GDM1 (cell line): ENCODE measurements around the gene PSMB1.

ENCODE experiments used
- DNase-seq: peaks from one replicate; lab custom pipeline; 2025; lab: John Stamatoyannopoulos, UW

PSMB1 gene

DNA sequence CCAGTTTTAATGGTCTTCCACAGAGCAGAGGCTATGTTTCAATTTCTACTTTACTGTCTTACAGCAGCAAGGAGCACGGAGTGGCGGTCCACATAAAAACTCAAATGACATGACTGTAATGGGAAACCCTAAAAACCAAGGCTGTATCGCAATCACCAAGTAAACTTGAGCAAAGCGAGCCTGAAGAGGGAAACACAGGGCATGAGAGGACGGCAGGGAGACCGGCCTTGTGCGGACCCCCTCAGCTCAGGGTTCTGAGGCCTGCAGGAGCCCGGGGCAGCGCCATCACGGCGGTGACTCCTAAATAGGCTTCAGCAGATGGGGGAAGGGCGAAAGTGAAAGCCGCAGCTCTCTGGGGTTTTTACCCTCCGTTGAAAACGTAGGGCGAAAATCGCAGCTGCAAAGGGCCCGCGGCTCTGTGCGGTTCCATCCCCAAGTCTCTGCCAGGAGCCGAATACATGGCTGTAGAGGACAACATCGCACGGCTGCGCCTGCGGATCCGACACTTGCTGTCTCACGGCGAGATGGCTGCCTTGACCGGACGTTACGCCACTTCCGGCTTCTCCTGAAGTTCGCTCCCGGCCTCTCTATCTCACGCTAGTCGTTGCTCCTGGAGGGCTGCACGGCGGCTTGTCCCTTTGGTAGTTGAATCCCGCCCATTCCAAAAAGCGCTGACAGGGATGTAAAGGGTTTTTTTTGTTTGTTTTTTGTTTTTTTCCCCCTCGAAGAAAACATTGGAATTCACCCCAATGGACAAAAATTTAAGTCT lies at the start of gene PSMB1:
TSS of gene PSMB1 (minus strand) at position 543 of the 769 bp plus-strand sequence. CDS start at position 478, 65 bp downstream.
- peak; percentile 73 for DNase-seq

DNA sequence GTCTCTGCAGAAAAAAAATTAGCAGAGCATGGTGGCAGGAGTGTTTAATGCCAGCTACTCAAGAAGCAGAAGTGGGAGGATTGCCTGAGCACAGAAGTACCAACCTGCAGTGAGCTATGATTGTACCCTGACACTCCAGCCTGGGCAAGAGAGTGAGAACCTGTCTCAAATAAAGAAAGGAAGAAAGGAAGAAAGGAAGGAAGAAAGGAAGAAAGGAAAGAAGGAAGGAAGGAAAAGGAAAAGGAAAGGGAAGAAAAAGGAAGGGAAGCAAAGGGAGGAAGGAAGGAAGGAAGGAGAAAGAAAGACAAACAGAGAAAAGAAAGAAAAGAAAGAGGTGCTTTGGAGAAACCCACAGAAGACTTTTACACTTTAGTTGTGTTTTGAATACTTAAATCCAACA lies 44.2 kb upstream of the PSMB1 start:
- no peak for DNase-seq

DNA sequence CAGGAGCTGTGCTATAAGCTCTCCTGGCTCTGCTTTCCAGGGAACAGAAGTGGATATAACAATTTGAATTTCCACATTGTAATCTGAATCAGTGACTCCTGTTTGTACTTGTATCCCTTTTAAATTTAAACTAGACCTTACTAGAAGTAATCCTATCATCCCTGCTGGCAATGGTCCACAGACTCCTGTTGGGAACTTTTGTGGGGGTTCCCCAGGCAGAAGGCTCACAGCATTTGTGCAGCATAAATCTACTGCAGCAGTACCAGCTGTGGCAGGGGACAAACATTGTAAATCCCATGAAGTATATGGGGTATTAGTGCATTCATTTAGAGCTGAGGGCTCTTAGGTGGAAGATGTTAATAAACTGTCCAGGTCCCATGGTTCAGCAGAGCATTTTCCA lies 43.3 kb upstream of the PSMB1 start:
- DNase-seq, result no peak

DNA sequence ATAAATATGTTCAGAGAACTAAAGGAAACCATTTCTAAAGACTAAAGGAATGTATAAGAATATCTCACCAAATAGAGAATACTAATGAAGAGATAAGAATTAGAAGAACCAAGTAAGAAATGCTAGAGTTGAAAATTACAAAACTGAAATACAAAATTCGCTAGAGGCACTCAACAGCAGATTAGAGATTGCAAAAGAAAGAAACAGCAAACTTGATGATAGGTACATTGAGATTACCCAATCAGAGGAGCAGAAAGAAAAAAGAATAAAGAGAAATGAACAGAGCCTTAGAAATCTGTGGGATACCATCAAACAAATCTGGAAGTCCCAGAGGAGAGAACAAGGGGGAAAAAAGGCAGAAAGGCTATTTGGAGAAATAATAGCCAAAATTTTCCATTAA lies 37.6 kb upstream of the PSMB1 start:
- no peak for DNase-seq

DNA sequence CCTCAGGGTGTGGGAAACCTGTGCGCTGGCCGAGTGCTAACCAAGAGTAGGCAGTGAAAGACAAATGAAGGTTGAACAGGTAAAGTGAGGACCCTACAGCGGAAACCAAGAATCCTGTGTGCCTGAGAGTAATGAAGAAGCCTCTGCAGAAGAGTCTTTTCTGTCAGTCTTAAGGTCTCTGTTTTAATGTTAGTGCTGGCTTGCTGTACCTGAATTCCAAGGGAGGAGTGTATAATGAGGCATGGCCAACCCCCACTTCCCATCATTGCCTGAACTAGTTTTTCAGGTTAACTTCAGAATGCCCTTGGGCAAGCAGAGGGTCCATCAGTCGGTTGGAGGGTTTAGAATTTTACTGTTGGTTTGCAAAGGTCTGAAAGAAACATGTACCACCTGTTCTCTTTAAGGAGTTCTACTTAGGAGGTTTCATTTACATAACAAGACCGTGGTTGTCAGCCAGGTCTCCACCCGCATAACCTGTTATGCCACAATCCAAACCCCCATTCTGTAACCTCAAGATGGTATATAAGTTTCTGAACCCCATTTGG lies 31.9 kb upstream of the PSMB1 start:
- DNase-seq, result no peak

DNA sequence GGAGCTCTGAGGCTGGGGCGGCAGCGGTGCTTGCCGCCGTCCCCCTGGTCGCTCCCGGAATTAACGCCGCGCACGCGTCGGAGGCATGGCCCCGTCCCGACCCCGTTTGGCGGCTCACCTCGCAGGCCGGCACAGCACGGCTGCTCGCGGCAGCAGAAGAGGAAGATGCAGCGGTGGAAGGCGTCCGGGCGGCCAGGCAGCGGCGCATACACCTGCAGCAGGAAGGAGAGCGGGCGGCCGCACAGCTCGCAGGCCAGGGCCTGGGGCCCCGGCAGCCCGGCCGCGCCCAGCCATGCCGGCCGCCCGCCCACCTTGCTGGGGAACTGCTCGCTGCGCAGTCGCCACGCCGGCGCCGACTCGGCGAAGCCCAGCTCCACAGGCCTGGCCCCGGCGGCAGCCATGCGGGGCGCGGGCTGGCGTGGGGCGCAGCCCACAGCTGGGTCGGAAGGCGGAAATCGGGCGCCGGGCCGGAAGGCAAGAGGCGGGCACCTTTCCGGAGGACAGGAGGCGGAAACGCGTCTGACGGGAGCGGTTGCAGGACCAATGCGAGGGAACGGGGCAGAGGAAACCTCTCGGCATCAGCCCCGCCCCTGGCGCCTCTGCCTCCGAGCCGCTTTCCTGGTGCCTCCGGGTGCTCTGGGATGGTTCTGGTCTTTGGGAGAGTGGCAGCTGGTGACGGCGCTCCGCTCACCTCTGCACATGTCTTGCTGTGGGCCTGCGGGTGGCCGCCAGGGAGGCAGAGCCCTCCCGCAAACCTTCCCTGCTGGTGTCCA lies 31.3 kb upstream of the PSMB1 start, which contains the start of gene PDCD2:
TSS of gene PDCD2 (minus strand) at position 457 of the 773 bp plus-strand sequence. CDS start at position 401, 56 bp downstream.
- DNase-seq, result peak; percentile 91

DNA sequence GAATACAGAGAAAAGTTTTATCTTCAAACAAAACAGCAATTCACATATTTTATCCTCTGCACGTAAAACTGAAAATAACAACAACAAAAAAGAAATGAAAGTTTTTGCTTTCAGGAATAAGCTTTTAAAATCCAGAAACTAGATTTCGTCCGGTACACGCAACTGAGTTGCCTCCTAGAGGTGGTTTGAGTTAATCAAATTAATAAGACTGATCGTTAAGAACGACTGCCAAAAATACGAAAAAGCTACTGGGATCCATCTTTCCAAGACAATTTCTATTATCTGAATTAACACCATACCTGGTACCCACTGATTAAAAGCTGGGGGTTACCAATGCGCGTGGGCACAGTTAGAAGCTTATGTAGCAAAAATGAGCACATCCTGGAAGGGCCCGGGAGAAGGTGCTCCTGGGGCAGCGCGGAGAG lies 30.7 kb upstream of the PSMB1 start:
- no peak for DNase-seq

DNA sequence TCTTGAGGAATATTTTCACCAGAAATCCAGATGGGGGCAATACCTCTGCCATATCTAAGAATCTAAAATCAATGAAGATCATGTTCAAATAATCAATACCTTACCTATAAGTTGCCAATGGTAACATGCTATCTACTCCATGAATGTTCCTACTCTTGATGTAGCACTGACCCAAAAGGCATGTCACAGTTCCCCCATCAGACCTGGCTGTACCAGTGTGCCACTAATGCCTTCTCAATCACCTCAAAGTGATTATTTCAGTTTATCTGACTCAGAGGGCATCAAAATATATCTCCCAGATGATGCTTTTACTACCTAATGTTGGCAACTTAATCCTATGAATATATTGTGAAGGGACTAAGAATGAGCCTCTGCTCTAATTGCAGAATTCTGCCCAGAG lies 25.8 kb upstream of the PSMB1 start:
- no peak for DNase-seq

DNA sequence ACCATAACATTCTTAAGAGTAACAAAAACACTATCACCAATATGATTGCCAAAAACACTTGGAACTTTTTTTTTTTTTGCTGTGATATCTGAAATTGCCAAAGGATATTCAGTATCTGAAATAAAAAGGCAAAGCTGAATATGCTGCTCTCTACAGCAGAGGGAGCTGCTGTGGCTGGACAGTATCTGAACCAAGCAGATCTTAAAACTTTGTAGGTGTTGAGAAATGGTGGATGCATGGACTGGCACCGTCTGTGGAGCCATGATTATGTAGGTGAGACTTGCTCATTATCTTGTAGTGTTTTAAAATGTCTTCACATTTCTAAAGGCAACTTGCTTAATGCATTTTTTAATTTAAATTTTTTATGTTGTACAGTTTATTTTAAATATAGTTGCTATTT lies 22.1 kb upstream of the PSMB1 start:
- no peak for DNase-seq

DNA sequence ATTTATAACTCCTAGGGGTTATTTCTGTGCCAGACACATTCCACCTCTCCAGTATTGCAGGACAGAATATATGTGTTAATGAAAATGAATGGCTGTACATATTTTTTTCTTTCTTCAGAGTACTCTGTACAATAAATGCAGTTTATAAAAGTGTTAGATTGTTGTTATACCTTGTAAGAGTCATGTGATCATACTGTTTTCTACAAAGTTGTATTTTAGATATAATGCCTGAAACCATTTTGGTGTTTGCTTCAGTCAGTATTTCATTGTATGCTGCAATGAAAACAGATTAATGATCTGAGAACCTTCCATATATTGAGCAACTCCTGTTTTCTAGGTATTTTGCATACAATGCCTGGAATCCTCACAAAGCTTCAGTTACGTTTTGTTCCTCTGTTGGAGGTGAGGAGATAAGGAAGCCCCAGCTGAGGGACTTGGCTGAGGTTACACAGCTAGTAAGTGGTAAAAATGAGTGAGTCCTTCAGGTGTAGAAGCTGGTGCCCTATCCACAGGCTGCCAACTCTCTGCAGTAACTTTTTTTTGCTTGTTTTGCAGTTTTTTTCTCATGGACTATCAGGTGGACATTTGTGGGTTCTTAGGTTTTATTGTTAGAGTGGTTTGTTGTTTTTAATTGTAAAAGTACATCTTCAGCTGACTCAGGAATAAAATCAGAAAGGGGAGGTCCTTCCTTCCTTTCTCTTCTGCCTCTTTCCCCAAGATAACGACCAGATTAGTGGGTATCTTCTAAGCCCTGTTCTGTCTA lies 19.8 kb upstream of the PSMB1 start:
- DNase-seq, result no peak

DNA sequence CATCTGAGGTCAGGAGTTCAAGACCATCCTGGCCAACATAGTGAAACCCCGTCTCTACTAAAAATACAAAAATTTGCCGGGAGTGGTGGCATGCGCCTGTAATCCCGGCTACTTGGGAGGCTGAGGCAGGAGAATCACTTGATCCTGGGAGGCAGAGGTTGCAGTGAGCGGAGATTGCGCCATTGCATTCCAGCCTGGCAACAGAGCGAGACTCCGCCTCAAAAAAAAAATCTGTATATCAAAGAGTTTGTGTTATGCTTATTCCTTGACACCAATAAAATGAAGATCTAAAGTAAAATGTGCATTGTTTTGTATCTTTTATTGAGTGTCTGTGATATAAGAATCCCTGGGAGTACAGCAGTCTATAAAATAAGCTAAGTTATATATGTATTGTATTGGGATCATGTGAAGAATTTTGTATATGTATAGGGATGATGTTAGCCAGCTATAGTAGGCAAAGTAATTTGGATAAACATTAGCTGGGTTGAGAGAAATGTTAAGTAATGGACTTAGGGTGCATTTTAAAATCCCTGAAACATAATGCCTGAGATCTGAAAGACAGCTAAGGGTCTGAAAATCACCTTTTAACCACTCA lies 11.9 kb upstream of the PSMB1 start:
- DNase-seq, result no peak

DNA sequence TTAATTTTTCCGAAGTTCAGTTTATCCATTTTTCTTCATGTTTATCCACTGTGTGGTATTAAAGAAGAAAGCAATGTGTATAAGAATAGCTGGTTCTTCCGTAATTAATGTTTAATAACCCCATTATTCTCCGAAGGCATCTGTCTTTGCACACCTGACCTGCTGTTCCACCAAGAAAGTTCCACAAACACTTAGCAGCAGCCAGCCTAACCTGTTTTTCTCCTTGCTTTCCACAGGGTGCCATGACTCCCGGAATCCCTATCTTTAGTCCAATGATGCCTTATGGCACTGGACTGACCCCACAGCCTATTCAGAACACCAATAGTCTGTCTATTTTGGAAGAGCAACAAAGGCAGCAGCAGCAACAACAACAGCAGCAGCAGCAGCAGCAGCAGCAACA lies 8.4 kb upstream of the PSMB1 start:
- no peak for DNase-seq

DNA sequence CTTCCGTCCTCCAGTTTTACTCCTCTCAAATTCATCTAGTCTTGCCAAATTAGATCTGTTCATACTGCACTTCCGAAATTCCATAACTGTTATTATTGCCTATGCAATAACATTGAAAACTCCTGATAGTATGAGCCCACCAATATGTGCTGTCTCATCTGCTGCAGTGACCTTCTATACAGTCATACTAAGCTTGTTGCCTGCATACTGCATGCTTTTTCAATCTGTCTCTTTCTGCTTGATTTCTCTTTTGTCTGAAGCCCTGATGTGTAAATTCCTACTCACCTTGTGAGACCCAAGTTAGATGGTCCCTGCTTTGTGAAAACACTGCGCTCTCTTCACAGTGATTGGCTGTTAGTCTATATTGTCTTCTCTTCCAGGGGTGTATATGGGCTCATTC lies 2.2 kb upstream of the PSMB1 start:
- DNase-seq, result no peak

DNA sequence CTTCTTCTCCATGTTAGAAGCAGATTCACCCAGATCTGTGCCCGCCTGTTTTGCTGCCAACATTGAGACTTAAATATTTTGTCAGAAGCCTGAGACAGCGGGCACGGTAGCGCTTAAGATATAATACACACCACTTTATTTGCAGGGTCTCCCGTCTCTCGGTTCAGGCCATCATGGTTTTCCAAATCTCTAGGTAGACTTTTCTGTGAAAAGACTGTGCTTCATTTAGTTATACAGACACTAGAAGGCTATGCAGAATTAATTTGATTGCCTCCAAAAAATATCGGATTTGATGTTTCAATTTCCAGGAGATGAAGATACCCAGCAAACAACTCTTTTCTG lies 1.7 kb upstream of the PSMB1 start:
- DNase-seq, result no peak

DNA sequence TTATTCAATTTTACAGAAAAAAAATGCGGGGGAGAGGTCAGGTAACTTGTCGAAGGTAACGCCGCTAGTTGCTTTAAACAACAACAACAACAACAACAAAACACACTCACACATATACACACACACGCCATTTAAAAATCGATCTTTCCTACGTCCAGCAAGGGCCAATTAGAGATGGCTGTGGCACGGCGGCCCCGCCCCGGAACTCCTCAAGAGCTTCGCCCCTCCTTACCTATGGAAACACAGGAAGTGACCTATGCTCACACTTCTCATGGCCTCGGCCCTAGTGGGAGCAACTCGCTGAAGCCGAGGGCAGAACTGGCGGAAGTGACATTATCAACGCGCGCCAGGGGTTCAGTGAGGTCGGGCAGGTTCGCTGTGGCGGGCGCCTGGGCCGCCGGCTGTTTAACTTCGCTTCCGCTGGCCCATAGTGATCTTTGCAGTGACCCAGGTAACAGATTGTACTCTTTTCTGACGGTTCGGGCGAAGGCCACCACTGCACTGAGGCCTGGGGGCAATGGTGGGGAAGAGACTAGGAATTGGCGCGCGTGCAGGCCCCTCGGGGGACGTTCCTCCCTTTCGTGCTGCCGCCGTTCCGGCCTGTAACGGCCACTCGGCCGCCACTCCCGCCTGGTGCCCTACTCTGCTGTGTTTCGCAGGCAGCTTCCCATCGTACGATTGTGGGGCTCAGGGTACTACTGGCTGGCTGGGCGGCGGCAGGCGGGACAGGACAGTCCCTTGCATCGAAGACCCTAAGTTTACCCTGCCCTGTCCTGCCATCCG lies 1.1 kb upstream of the PSMB1 start, which contains the start of gene TBP:
TSS of gene TBP (plus strand) at position 357 of the 783 bp plus-strand sequence. CDS start 2,661 bp downstream, outside the sequence.
- DNase-seq, result peak; percentile 96

DNA sequence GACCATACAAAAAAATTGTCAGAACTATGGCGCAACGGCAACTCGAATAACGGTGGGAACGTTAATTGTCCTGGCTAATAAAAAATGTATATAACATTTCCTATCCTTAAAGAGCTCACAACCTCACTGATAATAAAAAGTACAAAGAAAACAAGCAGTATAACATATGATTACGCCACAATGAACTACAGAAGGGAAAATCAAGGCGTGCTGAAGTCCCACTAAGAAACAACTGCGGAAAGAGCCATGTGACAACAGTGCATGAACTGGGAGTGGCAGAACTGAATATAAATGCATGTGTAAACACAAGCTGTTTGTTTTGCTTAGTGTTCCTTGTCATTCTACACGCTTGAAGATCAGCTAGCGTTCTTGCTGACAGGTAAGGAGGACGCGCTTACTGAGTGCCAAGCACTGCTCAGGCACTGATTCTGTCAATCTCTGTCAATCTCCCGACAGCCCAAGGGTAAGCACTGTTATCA lies 466 bp upstream of the PSMB1 start:
- DNase-seq, result peak; percentile 26

DNA sequence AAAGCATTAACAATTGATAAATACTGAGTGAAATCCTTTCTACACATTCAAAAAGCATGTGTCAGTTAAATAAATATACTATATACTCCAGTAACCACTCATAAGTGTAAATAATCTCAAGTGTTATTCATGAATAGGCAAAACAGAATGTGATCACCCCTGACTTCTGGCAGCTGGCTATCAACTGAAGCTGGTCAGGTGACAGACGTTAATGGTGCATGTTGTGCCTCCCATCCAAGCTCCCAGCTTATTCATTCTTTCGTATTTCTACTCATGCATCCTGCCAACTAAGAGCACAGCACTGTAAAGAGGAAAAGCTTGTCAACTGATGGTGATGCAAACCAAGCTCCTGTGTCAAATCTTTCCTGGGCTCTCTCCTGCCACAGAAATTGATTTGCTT lies 7.7 kb downstream of the PSMB1 start:
- no peak for DNase-seq

DNA sequence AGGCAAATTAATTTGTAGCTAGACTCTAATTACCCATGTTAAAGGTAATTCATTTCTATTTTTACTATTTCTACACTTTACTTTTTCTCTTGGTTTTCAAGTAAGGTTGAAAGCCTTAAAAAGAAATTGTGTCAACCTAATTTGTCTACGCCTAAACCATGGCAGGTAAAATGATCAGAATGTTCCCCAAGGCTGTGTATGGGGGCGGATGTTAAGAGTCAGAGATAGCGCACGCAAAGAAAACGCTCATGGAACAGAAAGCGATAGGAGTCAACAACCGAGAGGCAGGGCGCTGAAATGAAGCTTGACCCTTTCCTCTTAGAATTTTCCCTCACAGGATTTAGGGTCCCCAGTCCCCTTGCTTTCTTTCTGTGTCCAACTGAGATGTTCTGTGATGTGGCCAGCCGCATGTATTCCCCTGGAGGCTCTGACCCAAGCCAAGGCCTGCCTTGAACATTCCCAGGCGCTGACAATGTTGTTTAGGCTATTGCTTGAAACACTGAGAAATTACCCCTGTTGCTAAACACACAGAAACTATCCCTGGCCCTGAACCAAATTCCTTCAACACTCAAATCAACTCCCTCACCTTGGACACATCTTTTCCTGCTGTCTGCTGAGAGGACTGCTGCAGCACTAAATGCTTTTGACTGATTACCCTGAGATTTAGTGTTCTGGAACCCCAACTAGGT lies 10.9 kb downstream of the PSMB1 start:
- no peak for DNase-seq

DNA sequence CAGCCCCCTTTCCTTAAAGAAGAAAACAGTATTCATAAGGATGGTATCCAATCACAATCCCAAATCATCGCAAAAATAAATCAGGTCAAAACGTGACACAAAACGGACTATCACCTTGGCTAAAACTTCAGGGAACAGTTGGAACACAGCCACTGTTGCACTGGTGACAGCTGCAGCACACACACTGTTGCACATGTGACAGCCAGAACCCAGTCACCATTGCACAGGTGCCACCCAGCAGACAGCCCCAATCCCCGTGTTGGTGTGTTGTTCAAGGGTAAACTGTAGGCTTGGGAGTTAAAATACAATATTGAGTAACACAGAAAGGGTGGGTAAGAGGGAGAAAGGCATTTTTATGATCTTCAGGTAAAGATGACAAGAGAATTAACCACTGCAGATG lies 15.8 kb downstream of the PSMB1 start:
- no peak for DNase-seq

DNA sequence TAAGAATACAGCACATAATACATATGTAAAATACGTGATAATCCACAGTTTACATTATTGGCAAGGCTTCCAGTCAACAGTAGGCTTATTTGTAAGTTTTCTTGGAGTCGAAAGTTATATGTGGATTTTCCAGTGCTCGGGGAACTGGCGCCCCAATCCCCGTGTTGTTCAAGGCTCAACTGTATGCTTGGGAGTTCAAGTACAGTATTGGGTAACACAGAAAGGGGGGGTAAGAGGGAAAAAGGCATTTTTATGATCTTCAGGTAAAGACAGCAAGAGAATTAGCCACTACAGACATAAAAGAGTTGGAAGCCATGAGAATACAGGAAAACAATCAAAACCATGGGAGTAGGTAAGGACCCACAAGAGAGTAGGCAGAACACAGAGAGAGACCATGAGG lies 16.4 kb downstream of the PSMB1 start:
- DNase-seq, result no peak
